ENCODE data around the gene ADCYAP1R1.

- no peak for TF ChIP-seq CTCF (conservative IDR thresholded peaks at IDR 0.05; ENCODE audit: low read length)
- TF ChIP-seq EZH2phosphoT487 (IDR thresholded peaks at IDR 0.05; ENCODE audit: borderline replicate concordance), result no peak
These were observed 40.5 kb downstream of the ADCYAP1R1 start for GRCh38 chr7:31092606-31093005.
